ENCODE measurements around the gene PER2.

PER2 gene

DNA sequence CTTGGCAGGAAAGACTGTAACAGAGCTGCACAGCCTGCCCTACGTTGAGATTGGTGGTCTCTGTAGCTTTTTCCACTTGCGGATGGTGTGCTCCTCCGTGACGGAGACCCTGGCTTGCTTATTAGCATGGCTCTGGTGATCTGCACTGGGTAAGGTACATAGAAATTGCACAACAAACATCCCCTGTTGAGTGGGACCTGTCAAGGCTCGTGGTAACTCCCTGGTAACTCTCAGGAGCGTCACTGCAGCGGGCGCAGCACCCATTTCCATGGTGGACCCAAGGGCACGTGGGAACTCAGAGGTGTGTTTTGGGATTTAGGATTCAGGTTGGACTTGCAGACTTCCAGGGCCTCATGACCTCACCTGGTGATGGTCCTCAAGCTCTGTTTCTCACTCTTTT is 33.1 kb upstream of the PER2 start:
- H3K9me3 ChIP-seq (ENCODE audit: insufficient read depth, low read length), result no peaks in the 10 kb centered on the region
- no peaks in the 10 kb centered on the region for H3K27me3 ChIP-seq (ENCODE audit: low read depth, low read length)
- no peak overlapping the region for H3K27ac ChIP-seq (ENCODE audit: low read length)
- peak overlapping the region; percentile 90 for H3K4me2 ChIP-seq (ENCODE audit: low read length)
- H3K4me1 ChIP-seq (ENCODE audit: low read length), result peaks cover 10% of the 10 kb centered on the region
- no peak for TF ChIP-seq EZH2phosphoT487 (IDR thresholded peaks at IDR 0.05; ENCODE audit: low read depth)
- TF ChIP-seq, protein P1, sequence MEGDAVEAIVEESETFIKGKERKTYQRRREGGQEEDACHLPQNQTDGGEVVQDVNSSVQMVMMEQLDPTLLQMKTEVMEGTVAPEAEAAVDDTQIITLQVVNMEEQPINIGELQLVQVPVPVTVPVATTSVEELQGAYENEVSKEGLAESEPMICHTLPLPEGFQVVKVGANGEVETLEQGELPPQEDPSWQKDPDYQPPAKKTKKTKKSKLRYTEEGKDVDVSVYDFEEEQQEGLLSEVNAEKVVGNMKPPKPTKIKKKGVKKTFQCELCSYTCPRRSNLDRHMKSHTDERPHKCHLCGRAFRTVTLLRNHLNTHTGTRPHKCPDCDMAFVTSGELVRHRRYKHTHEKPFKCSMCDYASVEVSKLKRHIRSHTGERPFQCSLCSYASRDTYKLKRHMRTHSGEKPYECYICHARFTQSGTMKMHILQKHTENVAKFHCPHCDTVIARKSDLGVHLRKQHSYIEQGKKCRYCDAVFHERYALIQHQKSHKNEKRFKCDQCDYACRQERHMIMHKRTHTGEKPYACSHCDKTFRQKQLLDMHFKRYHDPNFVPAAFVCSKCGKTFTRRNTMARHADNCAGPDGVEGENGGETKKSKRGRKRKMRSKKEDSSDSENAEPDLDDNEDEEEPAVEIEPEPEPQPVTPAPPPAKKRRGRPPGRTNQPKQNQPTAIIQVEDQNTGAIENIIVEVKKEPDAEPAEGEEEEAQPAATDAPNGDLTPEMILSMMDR (IDR thresholded peaks at IDR 0.05; ENCODE audit: low read depth, low read length), result no peak
- H2AFZ ChIP-seq (ENCODE audit: low read depth, low read length), result no peak overlapping the region
- peak overlapping the region; percentile 41; the same call in 1 of the 2 replicates for H3K9ac ChIP-seq (ENCODE audit: low read length)
- peak overlapping the region; percentile 83 for H3K4me3 ChIP-seq (ENCODE audit: low read length)
- no peaks in the 10 kb centered on the region for H4K20me1 ChIP-seq (ENCODE audit: insufficient read depth, low read length)
- peaks cover 4% of the 10 kb centered on the region; the same call in 1 of the 2 replicates for H3K79me2 ChIP-seq (ENCODE audit: low read length)
- H3K36me3 ChIP-seq (replicated peaks; ENCODE audit: low read depth, low read length), result no peaks in the 10 kb centered on the region

DNA sequence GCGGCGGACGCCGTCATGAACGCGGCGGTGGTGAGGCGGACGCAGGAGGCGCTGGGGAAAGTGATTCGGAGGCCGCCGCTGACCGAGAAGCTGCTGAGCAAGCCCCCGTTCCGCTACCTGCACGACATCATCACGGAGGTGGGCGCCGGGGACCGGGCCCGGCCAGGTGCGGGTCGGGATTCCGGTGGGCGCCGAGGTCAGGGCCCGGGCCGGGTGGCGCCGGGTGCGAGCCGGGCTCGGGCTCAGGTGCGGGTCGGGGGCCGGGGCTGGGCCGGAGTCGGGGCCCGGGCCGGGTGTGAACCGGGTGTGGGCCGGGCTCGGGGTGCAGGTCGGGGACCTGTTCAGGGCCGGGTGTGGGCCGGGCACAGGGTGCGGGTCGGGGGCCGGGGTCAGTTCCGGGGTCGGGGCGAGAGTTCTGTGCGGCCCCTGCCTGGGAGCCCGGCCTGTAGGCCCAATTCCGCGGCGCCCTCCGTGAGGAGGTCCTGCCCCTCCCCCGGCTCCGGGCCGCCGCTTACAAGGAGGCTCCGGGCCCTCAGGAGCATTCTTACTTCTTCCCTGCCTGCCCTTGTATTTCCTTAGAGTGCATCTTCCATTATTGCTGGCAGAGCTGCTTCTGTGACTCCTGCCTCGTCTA is 32.4 kb upstream of the PER2 start:
- Histone ChIP-seq H4K20me1 (ENCODE audit: insufficient read depth, low read length) (no peaks in the 10 kb centered on the region), H3K9ac (ENCODE audit: low read length) (peak overlapping the region; percentile 41; the same call in 1 of the 2 replicates), H3K27ac (ENCODE audit: low read length) (no peak overlapping the region)

DNA sequence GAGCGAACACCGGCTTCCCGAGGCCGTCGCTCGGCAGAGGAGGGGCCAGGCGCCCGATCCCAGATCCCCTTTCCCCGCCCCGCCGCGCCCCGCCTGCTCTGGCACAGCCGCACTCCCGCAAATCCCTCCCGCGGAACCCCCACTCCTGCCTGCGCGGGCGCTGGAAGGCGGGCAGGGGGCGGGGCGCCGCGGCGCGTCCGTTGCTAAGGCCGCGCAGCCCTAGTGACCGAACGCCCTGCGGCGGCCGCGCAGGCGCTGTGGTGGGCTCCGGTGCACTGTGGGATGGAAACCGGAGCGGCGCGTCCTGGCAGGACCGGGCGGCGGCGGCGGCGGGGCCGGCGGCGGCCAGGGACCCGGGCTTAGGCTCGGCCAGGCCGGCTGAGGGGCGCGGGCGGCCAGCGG is 31.8 kb upstream of the PER2 start, which contains the start of gene TRAF3IP1:
TSS of gene TRAF3IP1 (plus strand) at position 273 of the 402 bp plus-strand sequence. CDS start 145 bp downstream, outside the sequence.
- Histone ChIP-seq H3K4me3 (ENCODE audit: low read length) (peak within 1 kb of the TSS; percentile 83), H3K36me3 (replicated peaks; ENCODE audit: low read depth, low read length) (no peaks in the 10 kb centered on the region), H3K4me2 (ENCODE audit: low read length) (peak within 1 kb of the TSS; percentile 90), H3K9ac (ENCODE audit: low read length) (peak within 1 kb of the TSS; percentile 41; the same call in 1 of the 2 replicates), H3K4me1 (ENCODE audit: low read length) (peaks cover 10% of the 10 kb centered on the region), H3K9me3 (ENCODE audit: insufficient read depth, low read length) (no peaks in the 10 kb centered on the region), H3K27ac (ENCODE audit: low read length) (no peak within 1 kb of the TSS), H3K79me2 (ENCODE audit: low read length) (peaks cover 4% of the 10 kb centered on the region; the same call in 1 of the 2 replicates), H2AFZ (ENCODE audit: low read depth, low read length) (peak within 1 kb of the TSS; percentile 27; the same call in 1 of the 2 replicates), H4K20me1 (ENCODE audit: insufficient read depth, low read length) (no peaks in the 10 kb centered on the region), H3K27me3 (ENCODE audit: low read depth, low read length) (no peaks in the 10 kb centered on the region)
- TF ChIP-seq, protein P1 (IDR thresholded peaks at IDR 0.05; ENCODE audit: low read depth, low read length), result no peak
- TF ChIP-seq EZH2phosphoT487 (IDR thresholded peaks at IDR 0.05; ENCODE audit: low read depth), result no peak

More for the DNA sequence above, 32.4 kb upstream of the PER2 start:
- Histone ChIP-seq H2AFZ (ENCODE audit: low read depth, low read length) (no peak overlapping the region), H3K36me3 (replicated peaks; ENCODE audit: low read depth, low read length) (no peaks in the 10 kb centered on the region), H3K79me2 (ENCODE audit: low read length) (peaks cover 4% of the 10 kb centered on the region; the same call in 1 of the 2 replicates), H3K4me1 (ENCODE audit: low read length) (peaks cover 10% of the 10 kb centered on the region), H3K9me3 (ENCODE audit: insufficient read depth, low read length) (no peaks in the 10 kb centered on the region), H3K27me3 (ENCODE audit: low read depth, low read length) (no peaks in the 10 kb centered on the region), H3K4me2 (ENCODE audit: low read length) (peak overlapping the region; percentile 90), H3K4me3 (ENCODE audit: low read length) (peak overlapping the region; percentile 83)
- TF ChIP-seq, protein P1 (IDR thresholded peaks at IDR 0.05; ENCODE audit: low read depth, low read length), result no peak
- no peak for TF ChIP-seq EZH2phosphoT487 (IDR thresholded peaks at IDR 0.05; ENCODE audit: low read depth)

DNA sequence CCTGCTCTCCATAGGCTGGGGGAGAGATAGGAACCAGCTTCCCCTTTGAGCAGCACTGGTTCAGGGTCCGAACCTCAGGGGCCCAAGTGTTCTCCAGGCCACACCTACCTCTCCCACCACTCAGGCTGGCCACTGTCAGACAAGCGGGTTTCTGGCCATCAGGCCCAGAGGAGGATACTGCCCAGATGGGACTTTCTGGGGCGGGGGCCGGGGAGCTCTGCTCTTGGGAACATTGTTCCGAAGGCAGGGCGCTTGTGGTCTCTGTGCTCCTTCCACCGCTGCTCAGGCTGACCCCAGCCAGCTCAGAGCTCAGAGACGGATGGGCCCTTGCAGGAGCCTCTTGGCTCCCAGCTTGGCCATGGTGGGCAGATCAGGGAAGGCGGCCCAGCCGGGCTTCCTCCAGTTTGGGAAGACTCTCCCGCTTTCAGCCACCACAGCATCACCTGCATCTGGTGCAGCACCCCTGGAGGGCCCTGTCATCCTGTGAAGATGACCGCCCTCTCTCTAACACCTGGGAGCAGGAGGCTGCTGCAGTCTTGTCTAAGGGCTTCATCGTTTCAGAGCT is 26.7 kb upstream of the PER2 start:
- Histone ChIP-seq H3K4me3 (ENCODE audit: low read length) (no peak overlapping the region), H3K36me3 (replicated peaks; ENCODE audit: low read depth, low read length) (no peaks in the 10 kb centered on the region), H3K27ac (ENCODE audit: low read length) (no peak overlapping the region), H3K27me3 (ENCODE audit: low read depth, low read length) (no peaks in the 10 kb centered on the region), H2AFZ (ENCODE audit: low read depth, low read length) (no peak overlapping the region), H3K79me2 (ENCODE audit: low read length) (no peaks in the 10 kb centered on the region), H3K4me1 (ENCODE audit: low read length) (peaks cover 4% of the 10 kb centered on the region; the same call in 1 of the 2 replicates), H3K4me2 (ENCODE audit: low read length) (no peak overlapping the region), H3K9me3 (ENCODE audit: insufficient read depth, low read length) (no peaks in the 10 kb centered on the region), H4K20me1 (ENCODE audit: insufficient read depth, low read length) (no peaks in the 10 kb centered on the region), H3K9ac (ENCODE audit: low read length) (no peak overlapping the region)
- TF ChIP-seq EZH2phosphoT487 (IDR thresholded peaks at IDR 0.05; ENCODE audit: low read depth), result no peak
- TF ChIP-seq, protein P1 (IDR thresholded peaks at IDR 0.05; ENCODE audit: low read depth, low read length), result no peak
